Measurements from ENCODE around the gene ZPR1. TPM values are rescaled to one million over a fixed set of nuclear protein-coding genes. Genes with fewer than 3 reads are reported as not detected.

ZPR1 gene
- 10 to 100 TPM in 8 of 9 donors, 1 to 10 TPM in 1; 9.7 to 48.7 (median 27.1) TPM for total RNA-seq
- polyA plus RNA-seq: 10 to 100 TPM in 1 of 2 donors, 1 to 10 TPM in 1; 6.2 to 59.4 TPM
- long read RNA-seq, donor 1, full-length matches to known transcripts: 24 of 29 reads
- long read RNA-seq, donor 1, partial matches to known transcripts: 4 of 29 reads
- long read RNA-seq, donor 1, other reads (novel, unspliced or antisense): 1 of 29 reads
- long read RNA-seq, donor 2, full-length matches to known transcripts: 159 of 172 reads
- long read RNA-seq, donor 2, partial matches to known transcripts: 6 of 172 reads
- long read RNA-seq, donor 2, other reads (novel, unspliced or antisense): 7 of 172 reads
- long read RNA-seq, donor 3, full-length matches to known transcripts: 47 of 64 reads
- long read RNA-seq, donor 3, partial matches to known transcripts: 8 of 64 reads
- long read RNA-seq, donor 3, other reads (novel, unspliced or antisense): 9 of 64 reads

- intact Hi-C loops (cut with DNase I): loop anchor here in 5 of 10 donors (2.0 to 10.0 kb wide), 4 partner anchors 434 to 447 kb away; partner anchors contain the start of genes PCSK7 (in 1 of the 5) and RNF214 (in 1 of the 5)
- WGBS, 4 donors: 0 to 1% (median 1%) methylated on average over 42 to 56 of the region's 56 CpGs
- Histone ChIP-seq H3K27me3 (no peaks in the 10 kb centered on the region), H3K4me3 (peak within 1 kb of the TSS; percentile 74 to 99 (median 96)), H3K9me3 (no peaks in the 10 kb centered on the region), H3K4me1 (peaks cover 0 to 31% (median 16%) of the 10 kb centered on the region in 12 donors), H3K27ac (peak within 1 kb of the TSS; percentile 61 to 93 (median 84)), H3K36me3 (peaks cover 3 to 40% (median 36%) of the 10 kb centered on the region in 9 donors)
- DNase-seq: peak; percentile 85 to 92 (median 88)
- peak; percentile 80 to 90 (median 88) for ATAC-seq
- TF ChIP-seq, protein P1, sequence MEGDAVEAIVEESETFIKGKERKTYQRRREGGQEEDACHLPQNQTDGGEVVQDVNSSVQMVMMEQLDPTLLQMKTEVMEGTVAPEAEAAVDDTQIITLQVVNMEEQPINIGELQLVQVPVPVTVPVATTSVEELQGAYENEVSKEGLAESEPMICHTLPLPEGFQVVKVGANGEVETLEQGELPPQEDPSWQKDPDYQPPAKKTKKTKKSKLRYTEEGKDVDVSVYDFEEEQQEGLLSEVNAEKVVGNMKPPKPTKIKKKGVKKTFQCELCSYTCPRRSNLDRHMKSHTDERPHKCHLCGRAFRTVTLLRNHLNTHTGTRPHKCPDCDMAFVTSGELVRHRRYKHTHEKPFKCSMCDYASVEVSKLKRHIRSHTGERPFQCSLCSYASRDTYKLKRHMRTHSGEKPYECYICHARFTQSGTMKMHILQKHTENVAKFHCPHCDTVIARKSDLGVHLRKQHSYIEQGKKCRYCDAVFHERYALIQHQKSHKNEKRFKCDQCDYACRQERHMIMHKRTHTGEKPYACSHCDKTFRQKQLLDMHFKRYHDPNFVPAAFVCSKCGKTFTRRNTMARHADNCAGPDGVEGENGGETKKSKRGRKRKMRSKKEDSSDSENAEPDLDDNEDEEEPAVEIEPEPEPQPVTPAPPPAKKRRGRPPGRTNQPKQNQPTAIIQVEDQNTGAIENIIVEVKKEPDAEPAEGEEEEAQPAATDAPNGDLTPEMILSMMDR (IDR thresholded peaks at IDR 0.05): no peak
- peak in 1 of 2 donors; percentile 66 for TF ChIP-seq POLR2A (IDR thresholded peaks at IDR 0.05)
Observed at GRCh38 chr11:116787786-116788486, at the start of gene ZPR1. Gene ZPR1 (minus strand): TSS chr11:116788023. CDS start chr11:116787990, 33 bp downstream.

GRCh38 chr11:116836632-116836991 lies 48.8 kb upstream of the ZPR1 start:
- Histone ChIP-seq H3K4me3 (peak overlapping the region in 6 of 12 donors; percentile 37 to 55 (median 46)), H3K9me3 (no peaks in the 10 kb centered on the region), H3K4me1 (peaks cover 0 to 62% (median 29%) of the 10 kb centered on the region in 12 donors), H3K27me3 (no peaks in the 10 kb centered on the region), H3K27ac (peak overlapping the region; percentile 69 to 90 (median 82)), H3K36me3 (no peaks in the 10 kb centered on the region)
- intact Hi-C loops (cut with DNase I): loop anchor here in 6 of 10 donors (1.0 to 5.0 kb wide), 3 partner anchors 44 to 46 kb away; partner anchors contain the start of gene APOA5 (in 6 of the 6)
- DNase-seq (no peak), ATAC-seq (no peak)
- TF ChIP-seq, protein P1 (IDR thresholded peaks at IDR 0.05): no peak
- WGBS, 4 donors: 69 to 86% (median 81%) methylated on average over 7 of the region's 7 CpGs

- WGBS, 4 donors: 11 to 32% (median 13%) methylated on average over 19 to 57 of the region's 57 CpGs
- peak; percentile 85 to 94 (median 92) for DNase-seq
- peak overlapping the region in 11 of 12 donors; percentile 19 to 60 (median 46) for H3K4me3 ChIP-seq
- TF ChIP-seq, protein P1 (IDR thresholded peaks at IDR 0.05): peak; percentile 28 to 78 (median 53)
- TF ChIP-seq POLR2A (IDR thresholded peaks at IDR 0.05): no peak
- H3K27ac ChIP-seq: peak overlapping the region; percentile 69 to 90 (median 82)
- no peaks in the 10 kb centered on the region for H3K9me3 ChIP-seq
- H3K36me3 ChIP-seq: no peaks in the 10 kb centered on the region
- no peaks in the 10 kb centered on the region for H3K27me3 ChIP-seq
- ATAC-seq: peak; percentile 79 to 85 (median 84)
- intact Hi-C loops (cut with DNase I): loop anchor here in 8 of 10 donors (1.0 to 5.0 kb wide), 3 partner anchors 44 to 45 kb away; partner anchors contain the start of gene APOA5 (in 8 of the 8)
- peaks cover 0 to 62% (median 29%) of the 10 kb centered on the region in 12 donors for H3K4me1 ChIP-seq
Observed at GRCh38 chr11:116835791-116836631, 48.2 kb upstream of the ZPR1 start.
